HG02885 (cell line): ENCODE results near the gene B3GNT9.

Source experiments
- ATAC-seq: cut with Tn5 transposase; IDR thresholded peaks from one replicate; pipeline ENCODE4 v1.9.1; 2021; ENCODE audit warnings: mild to moderate bottlenecking; ENCODE audit not compliant: unreplicated experiment, poor library complexity

The B3GNT9 gene

GRCh38 chr16:67150833-67151396 is at the start of gene B3GNT9:
Gene B3GNT9, minus strand, starts transcription at chr16:67150998. Its CDS starts 513 bp downstream, at chr16:67150485.
- peak; percentile 55 for ATAC-seq

DNA sequence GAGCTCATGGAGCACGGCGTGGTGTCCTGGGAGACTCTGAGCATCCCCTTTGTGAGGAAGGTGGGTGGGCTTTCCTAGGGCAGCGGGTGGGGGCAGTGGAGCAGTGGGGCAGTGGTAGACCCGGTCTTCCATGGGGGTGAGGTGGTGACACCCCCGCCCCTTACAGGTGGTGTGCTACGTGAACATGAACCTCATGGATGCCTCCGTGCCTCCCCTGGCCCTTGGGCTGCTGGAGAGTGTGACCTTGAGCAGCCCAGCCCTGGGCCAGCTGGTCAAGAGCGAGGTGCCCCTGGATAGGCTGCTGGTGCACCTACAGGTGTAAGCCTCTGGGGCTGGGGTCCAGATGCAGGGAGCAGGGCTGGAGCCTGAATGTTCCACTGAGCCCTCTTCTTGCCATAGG is 49.7 kb upstream of the B3GNT9 start:
- no peak for ATAC-seq

DNA sequence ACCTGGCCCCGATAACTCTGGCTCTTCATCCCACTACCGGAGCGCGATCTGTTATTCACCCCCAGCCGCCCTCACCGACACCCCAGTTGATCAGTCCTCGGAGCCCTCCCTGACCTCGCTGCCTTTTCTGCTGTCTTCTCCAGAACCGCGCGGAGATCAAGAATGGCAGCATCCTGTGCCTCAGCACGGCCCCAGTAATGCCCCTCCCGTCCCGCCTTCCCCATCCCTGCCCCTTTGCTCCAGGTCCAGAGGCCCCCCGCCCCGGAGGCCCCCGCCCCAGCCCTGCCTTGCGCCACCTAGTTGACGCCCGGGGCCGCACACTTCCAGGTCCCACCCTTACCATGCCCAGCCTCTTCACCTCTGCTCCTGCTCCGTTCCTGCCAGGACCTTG is 49.0 kb upstream of the B3GNT9 start:
- no peak for ATAC-seq

DNA sequence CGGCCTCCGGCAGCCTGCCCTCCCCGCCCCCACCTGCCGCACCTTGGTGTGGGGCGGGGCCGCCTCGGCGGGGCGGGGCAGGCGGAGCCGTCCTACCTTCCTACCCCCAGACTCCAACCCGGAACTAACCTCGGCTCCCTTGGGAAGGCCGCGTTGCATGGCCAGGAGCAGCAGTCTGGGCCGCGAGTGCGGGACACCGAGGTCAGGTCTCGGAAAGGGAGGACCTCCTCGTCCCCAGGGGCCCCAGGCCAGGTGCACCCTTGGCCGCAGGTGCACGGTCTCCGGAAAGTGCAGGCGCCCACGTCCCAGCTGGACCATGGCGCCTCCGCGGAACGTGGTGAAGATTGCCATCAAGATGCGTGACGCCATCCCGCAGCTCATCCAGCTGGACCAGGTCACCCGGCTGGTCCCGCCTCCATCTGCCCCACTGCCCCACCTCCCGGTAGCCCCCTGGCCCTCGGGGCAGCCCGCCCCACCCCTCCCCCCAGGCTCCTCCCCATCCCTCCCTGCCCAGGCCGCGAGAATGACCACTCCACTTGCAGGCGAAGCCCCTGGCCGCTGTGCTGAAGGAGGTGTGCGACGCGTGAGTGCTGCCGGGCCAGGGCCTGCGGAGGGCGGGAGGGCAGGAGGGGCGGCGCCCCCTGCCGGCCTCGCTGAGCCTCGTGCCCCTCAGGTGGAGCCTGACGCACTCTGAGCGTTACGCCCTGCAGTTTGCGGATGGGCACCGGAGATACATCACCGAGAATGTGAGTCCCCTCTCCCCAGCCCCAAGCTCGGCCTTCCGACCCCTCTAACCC is 48.4 kb upstream of the B3GNT9 start, which contains the start of gene ELMO3:
TSS of gene ELMO3 (plus strand) at position 121 of the 797 bp plus-strand sequence. CDS start at position 317, 196 bp downstream.
- ATAC-seq, result no peak

DNA sequence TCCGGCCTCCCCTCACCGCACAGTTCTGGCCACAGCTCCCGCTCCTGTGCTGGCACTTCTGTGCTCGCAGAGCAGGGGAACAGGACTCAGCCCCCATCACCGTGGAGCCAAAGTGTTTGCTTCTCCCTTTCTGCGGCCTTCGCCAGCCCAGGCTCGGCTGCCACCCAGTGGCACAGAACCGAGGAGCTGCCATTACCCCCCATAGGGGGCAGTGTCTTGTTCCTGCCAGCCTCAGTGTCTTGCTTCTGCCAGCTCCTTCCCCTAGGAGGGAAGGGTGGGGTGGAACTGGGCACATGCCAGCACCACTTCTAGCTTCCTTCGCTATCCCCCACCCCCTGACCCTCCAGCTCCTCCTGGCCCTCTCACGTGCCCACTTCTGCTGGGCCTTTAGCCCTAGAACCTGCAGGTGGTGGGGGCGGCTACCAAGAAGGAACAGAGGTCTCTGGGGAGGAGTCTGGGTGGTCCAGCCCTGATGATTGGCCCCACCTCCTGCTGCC is 47.5 kb upstream of the B3GNT9 start:
- ATAC-seq, result no peak

GRCh38 chr16:67197704-67198103 is 46.9 kb upstream of the B3GNT9 start:
- no peak for ATAC-seq

GRCh38 chr16:67196881-67197280 is 46.1 kb upstream of the B3GNT9 start:
- no peak for ATAC-seq

GRCh38 chr16:67195676-67196075 is 44.9 kb upstream of the B3GNT9 start:
- ATAC-seq, result no peak

DNA sequence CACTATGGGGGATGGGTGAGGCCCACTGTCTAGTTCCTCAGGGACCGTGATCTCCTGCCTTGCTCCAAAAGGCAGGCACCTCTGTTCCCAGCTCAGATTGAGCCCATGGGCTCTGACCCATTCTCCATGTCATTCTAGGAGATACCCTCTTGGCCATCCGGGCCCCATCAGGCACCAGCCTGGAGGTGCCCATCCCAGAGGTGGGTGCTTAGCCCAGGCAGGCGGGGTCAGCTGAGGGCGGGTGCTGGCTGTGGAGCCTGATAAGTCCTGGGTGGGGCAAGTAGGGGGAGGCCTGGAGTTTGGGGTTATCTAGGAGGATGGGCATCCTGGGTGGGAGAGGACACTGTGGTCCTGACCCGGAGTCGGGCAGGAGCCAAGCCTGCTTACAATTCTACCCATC is 43.5 kb upstream of the B3GNT9 start:
- no peak for ATAC-seq

GRCh38 chr16:67193536-67193935 is 42.7 kb upstream of the B3GNT9 start:
- ATAC-seq, result no peak

GRCh38 chr16:67192781-67193361 is 42.1 kb upstream of the B3GNT9 start:
- ATAC-seq, result no peak

GRCh38 chr16:67191995-67192681 is 41.3 kb upstream of the B3GNT9 start, which contains the start of gene E2F4:
Gene E2F4, plus strand, starts transcription at chr16:67192155. Its CDS starts 73 bp downstream, at chr16:67192228.
- peak; percentile 95 for ATAC-seq

DNA sequence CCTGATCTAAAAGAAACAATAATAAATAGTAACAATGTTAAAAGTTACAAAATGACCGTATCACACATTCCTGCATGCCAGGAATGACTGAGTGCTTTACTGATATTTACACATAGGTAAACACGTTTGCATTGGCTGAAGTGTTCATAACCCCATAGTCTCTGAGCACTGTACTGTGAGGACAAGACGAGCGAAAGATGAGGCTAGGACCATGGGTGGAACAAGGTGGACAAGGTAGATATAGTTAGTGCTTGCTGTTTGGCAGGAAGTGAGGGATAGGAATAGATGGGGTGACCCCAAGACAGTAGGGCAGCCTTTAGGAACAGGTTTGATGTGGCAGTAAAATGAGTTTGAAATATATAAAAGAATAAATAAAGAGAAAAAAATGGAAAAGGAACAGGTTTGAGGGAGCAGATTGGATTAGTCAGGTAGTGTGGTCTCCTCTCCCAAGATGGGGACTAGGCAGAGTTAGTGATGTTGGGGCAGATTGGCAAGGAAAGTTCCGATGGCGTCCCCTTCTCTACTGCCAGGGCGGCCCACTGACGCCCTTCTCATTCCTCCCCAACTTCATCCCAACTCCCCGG is 40.7 kb upstream of the B3GNT9 start:
- no peak for ATAC-seq

DNA sequence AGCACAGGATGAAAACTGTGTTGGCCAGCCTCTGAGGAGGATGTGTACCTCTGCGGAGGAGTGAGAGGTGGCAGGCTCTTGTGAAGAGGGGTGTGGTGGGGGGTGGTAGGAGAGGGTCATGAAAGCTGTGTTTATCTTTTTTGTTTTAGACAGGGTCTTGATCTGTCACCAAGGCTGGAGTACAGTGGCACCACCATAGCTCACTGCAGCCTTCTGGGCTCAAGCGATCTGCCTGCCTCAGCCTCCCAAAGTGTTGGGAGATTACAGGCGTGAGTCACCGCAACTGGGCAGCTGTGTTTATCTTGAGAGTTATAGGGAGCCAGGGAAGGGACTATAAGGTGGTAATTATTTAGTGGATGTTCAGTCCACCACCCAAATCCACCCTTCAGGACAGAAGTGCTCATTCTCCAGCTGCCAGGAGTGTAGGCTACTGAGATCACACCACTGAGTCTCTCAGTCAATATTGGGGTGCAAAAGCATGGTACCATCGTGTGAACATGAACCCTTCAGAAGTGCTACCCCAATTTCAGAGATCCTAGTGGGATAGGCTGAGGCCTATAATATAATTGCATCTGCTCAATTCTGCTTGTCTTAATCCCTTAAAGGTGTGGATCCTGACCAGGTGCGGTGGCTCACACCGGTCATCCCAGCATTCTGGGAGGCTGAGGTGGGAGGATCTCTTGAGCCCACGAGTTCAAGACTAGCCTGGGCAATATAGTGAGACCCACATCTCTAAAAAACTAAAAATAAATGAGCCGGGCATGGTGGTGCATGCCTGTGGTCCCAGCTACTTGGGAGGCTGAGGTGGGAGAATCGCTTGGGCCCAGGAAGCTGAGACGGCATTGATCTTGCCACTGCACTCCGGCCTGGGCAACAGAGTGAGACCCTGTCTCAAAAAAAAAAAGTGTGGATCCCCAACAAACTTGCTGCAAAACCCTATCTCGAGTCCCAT is 39.9 kb upstream of the B3GNT9 start:
- ATAC-seq, result no peak

DNA sequence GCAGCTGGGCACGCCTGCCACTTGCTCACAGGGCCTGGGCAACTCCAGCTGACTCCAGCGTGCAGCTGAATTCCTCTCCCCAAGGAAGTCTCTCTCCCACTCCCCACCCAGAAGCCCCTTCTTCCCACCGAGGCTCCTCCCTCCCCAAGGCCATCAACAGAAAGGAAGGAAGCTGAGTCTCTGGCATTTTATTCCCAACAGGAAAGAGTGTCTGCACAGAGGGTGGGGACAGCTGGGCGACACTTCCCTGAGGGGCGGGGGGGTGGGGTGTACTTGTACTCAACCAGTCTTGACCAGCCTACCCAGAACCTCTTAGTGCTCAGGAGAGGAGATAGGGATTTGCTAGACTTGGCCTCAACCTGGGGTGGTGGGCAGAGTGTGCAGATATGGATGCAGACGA is 39.2 kb upstream of the B3GNT9 start, which contains the start of gene EXOC3L1:
TSS of gene EXOC3L1 (minus strand) at position 96 of the 400 bp plus-strand sequence. CDS start 460 bp downstream, outside the sequence.
- ATAC-seq, result no peak

DNA sequence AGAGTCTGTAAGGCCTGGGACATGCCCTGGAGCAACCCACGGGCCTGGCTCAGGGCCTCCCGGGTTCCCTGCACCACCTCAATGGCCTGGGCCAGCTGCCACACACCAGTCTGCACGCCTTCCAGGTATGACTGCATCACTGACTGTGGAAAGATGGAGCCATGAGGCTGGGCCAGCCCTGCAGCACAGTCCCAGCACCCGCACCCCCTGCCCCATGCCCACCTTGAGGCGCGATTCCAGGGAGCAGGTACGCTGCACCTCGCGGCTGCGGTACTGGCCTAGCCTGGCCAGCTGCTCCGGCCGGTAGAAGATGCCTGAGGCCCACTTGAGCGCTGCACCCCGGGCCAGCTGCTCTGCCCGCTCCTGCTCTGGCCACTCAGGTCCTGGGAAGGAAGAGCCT is 38.0 kb upstream of the B3GNT9 start:
- ATAC-seq, result no peak

- no peak for ATAC-seq
These were observed 37.5 kb upstream of the B3GNT9 start for GRCh38 chr16:67188323-67188722.

GRCh38 chr16:67187175-67187890 is 36.5 kb upstream of the B3GNT9 start:
- no peak for ATAC-seq
